Nucleus accumbens (tissue), 56 donors: Measurements from ENCODE around the gene MCM3AP.
A peak's percentile ranks its signal among the peaks of the same experiment; 100 is the strongest.

Experiments
- DNase-seq, 56 donors: peaks; one replicate each; lab custom pipeline; 2025; lab: John Stamatoyannopoulos, UW

Gene MCM3AP

DNA sequence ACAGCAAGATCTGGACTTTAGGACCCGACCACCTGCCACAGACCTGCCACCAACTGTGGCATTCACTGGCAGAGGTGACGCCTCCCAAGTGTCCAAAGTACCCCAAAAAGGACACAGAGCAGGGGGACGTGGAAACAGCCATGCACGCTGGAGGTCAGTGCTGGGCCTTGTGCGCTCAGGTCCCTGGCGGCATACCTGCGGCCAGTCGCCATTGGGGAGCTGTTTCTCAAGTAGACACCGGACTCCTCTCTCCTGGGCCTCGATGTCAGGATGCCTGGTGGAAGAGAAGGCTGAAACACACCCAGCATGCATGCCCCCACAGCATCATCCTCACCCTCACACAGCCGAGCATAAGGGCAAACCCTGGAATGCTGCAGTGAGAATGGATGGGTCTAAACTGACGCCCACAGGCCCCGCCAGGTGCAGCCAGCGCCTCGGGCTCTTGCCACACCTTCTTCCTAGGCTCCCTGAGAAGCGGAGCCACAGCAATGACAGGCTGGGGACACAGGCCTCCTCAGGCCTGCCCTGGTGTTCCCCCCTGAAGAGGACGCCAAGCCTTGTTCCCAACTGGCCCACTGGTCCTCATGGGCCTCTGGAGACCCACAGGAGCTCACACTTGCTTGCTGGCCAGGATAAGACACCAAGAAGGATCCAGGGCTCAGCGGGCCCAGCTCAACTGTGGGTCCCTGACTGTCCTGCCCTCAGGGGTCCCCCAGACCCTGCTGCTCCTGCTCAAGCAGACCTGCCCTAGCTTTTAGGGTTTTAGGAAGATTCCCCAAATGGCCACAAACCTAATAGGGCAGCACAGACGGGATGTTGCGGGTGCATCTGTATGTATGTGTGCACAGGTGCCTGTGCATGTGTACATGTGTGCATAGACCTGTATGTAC lies 93.5 kb downstream of the MCM3AP start:
- no peak for DNase-seq

GRCh38 chr21:46191257-46191685 lies 94.1 kb downstream of the MCM3AP start:
- DNase-seq = no peak

GRCh38 chr21:46190491-46191131 lies 94.8 kb downstream of the MCM3AP start:
- DNase-seq = no peak

GRCh38 chr21:46189959-46190490 lies 95.4 kb downstream of the MCM3AP start:
- DNase-seq = no peak

- DNase-seq = peak in 1 of 56 donors; percentile 40
Observed at GRCh38 chr21:46189213-46189958, 96.0 kb downstream of the MCM3AP start.

DNA sequence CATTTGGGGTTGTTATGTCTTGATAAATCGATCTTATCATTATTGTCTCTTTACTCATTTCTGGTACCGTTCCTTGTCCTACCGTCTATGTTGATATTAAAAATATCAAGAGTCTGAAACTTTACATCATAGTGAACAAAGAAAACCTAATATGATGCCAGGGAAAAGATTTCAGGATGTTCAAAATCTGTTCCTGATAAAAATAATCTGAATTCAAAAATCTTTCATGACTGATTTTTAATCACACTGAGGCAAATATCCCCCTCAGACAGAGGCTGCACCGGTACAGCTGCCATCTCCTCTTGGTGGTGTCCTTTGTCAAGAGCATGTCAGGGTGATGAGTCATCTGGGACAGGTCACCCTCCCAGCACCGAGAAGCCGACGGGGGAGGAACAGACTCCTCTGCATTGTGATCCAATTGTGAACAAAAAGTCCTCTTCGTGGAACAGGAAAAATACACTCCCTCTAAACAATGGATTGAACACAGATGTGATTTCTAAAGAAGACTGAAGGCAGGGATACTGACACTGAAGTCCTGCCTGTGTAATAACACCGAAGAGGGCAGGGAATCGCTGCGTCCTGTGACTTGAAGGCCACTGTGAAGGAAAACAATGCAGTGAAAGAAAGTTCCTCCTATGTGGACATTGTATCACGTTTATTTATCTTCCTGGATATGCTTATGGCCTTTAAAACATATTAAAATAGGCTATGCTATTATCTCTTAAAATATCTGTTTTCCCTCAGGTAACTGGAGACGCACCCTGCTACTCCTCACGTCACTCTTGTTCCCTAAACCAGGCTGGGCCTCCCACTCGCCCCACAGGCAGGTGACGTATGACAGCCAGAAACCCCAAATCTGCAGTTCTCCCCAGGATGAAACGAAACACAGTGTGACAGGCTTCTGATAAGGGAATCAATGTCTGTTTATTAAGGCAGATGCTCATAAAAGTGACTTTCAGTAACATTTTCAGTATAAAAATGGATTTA lies 96.9 kb downstream of the MCM3AP start:
- DNase-seq = peak in 46 of 56 donors; percentile 19 to 86 (median 52)

GRCh38 chr21:46187814-46188213 lies 97.6 kb downstream of the MCM3AP start:
- no peak for DNase-seq

DNA sequence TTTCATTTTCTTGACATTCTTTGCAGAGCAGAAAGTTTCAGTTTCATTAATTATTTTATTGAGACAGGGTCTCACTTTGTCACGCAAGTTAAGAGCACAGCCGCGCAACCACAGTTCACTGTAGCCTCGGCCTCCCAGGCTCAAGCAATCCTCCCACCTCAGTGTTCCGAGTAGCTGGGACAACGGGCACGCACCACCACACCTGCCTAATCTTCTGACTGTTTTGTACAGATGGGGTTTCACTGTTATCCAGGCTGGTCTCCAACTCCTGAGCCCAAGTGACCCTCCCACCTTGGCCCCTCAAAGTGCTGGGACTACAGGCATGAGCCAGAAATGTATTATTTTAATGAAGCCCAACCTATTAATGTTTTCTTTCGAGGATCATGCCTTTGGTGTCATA lies 98.2 kb downstream of the MCM3AP start:
- DNase-seq = no peak

GRCh38 chr21:46185716-46186115 lies 99.7 kb downstream of the MCM3AP start:
- no peak for DNase-seq
